ENCODE measurements around the gene FFAR4.

FFAR4 gene

DNA sequence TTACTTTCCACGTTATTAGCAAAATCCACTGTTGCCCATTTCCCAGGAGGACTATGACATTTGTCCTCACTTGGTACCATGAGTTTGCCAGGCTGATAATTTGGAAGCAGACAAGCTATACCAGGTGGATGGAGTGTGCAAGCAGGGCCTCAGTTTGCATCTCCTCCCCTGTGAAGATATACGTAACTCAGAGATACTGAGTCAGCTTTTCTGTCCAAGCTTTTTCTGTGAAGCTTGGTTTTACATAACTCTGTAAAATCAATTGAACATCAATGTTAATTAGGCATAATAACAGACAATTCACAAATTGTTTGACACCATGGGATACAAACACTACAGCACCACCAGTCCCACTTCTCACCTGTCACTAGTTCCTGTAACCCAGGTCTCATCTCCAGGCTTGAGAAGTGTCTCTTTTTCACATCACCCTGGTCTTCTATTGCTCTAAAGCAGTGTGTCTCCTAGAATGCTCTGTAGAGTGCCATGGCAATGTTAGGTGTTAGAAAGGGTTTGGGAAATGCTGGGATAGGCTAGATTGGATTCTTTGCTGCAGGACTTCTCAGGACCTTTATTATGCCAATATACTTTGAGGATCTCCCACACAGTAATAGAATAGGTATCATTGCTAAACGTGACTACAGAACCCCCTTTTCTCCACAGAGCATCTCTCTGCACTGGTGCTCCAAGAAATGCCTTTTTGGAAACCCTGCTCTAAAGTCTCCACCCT is 13.7 kb downstream of the FFAR4 start:
- DNase-seq = no peak
- WGBS (ENCODE audit: extremely low coverage, insufficient coverage, low lambda C conversion rate) = 100% methylated on average over 1 of the region's 3 CpGs
- no peaks in the 10 kb centered on the region for H3K79me2 ChIP-seq (ENCODE audit: control insufficient read depth, insufficient read depth, low read length)

DNA sequence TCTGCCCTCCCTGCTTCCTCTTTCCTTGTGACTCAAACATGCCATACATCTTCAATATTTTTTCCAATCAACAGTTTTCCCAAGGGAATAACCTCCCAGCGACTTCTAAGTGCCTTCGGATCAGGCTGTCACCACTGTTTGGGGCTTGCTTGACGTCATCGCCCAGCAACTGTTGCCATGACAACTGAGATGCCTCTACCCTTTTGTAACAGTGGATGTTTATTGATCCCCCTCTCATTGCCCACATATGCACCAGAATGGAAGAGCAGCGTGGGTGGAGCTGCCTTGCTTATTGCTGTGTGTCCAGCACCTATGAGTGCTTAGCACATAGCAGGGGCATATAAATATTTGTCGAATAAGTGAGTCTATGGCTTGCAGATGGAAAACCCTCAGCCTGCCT is 14.4 kb downstream of the FFAR4 start:
- no peak overlapping the region for H3K9ac ChIP-seq (ENCODE audit: low read length)
- peak; percentile 90 for DNase-seq
- H2BK120ac ChIP-seq (ENCODE audit: low read depth, low read length) = no peak overlapping the region
- no peaks in the 10 kb centered on the region for H3K79me2 ChIP-seq (ENCODE audit: control insufficient read depth, insufficient read depth, low read length)
- no peak overlapping the region for H2BK5ac ChIP-seq (ENCODE audit: low read length)
- no peaks in the 10 kb centered on the region for H3K4me1 ChIP-seq (ENCODE audit: control insufficient read depth, low read depth, low read length)
- no peak overlapping the region for H2AK5ac ChIP-seq (ENCODE audit: low read length)
- no peak overlapping the region for H3K27ac ChIP-seq (ENCODE audit: low read depth, low read length)
- no peak overlapping the region for H2BK15ac ChIP-seq (replicated peaks; ENCODE audit: low read depth)
- no peaks in the 10 kb centered on the region for H3K36me3 ChIP-seq (ENCODE audit: control insufficient read depth, insufficient read depth, low read length)
- no peak overlapping the region for H3K4ac ChIP-seq (ENCODE audit: low read depth, low read length)
- no peaks in the 10 kb centered on the region for H3K79me1 ChIP-seq (ENCODE audit: low read length)
- H3K4me3 ChIP-seq (ENCODE audit: low read length) = no peak overlapping the region
- H3K23ac ChIP-seq (ENCODE audit: low read length) = no peak overlapping the region
- H3K18ac ChIP-seq (ENCODE audit: low read length) = no peak overlapping the region
- H3K4me2 ChIP-seq (ENCODE audit: low read length) = no peak overlapping the region
- no peak overlapping the region for H4K8ac ChIP-seq (ENCODE audit: low read depth, low read length)
- no peak overlapping the region for H3K56ac ChIP-seq (ENCODE audit: low read length)
- no peaks in the 10 kb centered on the region for H3K27me3 ChIP-seq (ENCODE audit: insufficient read depth, low read length, poor library complexity)
- WGBS (ENCODE audit: extremely low coverage, insufficient coverage, low lambda C conversion rate) = no CpG with 5 or more reads among the region's 6 CpGs
- no peak overlapping the region for H4K5ac ChIP-seq (ENCODE audit: low read length)

More for the DNA sequence above, 13.7 kb downstream of the FFAR4 start:
- Histone ChIP-seq H3K4me1 (ENCODE audit: control insufficient read depth, low read depth, low read length) (no peaks in the 10 kb centered on the region), H3K4me3 (ENCODE audit: low read length) (no peak overlapping the region), H3K23ac (ENCODE audit: low read length) (no peak overlapping the region), H3K18ac (ENCODE audit: low read length) (no peak overlapping the region), H2BK120ac (ENCODE audit: low read depth, low read length) (no peak overlapping the region), H3K36me3 (ENCODE audit: control insufficient read depth, insufficient read depth, low read length) (no peaks in the 10 kb centered on the region), H2BK5ac (ENCODE audit: low read length) (no peak overlapping the region), H3K4me2 (ENCODE audit: low read length) (no peak overlapping the region), H2AK5ac (ENCODE audit: low read length) (no peak overlapping the region), H3K27ac (ENCODE audit: low read depth, low read length) (no peak overlapping the region), H3K56ac (ENCODE audit: low read length) (no peak overlapping the region), H4K5ac (ENCODE audit: low read length) (no peak overlapping the region), H2BK15ac (replicated peaks; ENCODE audit: low read depth) (no peak overlapping the region), H4K8ac (ENCODE audit: low read depth, low read length) (no peak overlapping the region), H3K9ac (ENCODE audit: low read length) (no peak overlapping the region), H3K4ac (ENCODE audit: low read depth, low read length) (no peak overlapping the region), H3K27me3 (ENCODE audit: insufficient read depth, low read length, poor library complexity) (no peaks in the 10 kb centered on the region), H3K79me1 (ENCODE audit: low read length) (no peaks in the 10 kb centered on the region)

DNA sequence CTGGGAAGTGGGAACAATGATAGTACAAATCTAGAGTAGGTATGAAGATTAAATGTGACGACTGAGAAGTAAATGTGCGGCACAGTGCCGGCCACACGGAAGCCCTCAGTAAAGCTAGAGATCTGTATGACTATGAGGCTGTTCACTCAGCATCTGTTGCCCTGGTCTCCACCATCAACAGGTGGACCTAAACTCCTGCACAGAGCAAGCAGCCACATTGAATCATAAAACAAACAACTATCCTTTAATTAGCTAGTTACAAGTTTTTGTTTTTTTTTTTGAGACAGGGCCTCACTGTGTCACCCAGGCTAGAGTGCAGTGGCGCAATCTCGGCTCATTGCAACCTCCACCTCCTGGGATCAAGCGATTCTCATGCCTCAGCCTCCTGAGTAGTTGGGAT is 18.0 kb downstream of the FFAR4 start:
- Histone ChIP-seq H3K56ac (ENCODE audit: low read length) (no peak overlapping the region), H3K79me1 (ENCODE audit: low read length) (no peaks in the 10 kb centered on the region), H2AK5ac (ENCODE audit: low read length) (no peak overlapping the region), H2BK5ac (ENCODE audit: low read length) (no peak overlapping the region), H3K36me3 (ENCODE audit: control insufficient read depth, insufficient read depth, low read length) (no peaks in the 10 kb centered on the region), H4K8ac (ENCODE audit: low read depth, low read length) (no peak overlapping the region), H3K79me2 (ENCODE audit: control insufficient read depth, insufficient read depth, low read length) (no peaks in the 10 kb centered on the region), H2BK120ac (ENCODE audit: low read depth, low read length) (no peak overlapping the region), H3K27ac (ENCODE audit: low read depth, low read length) (no peak overlapping the region), H3K4me3 (ENCODE audit: low read length) (no peak overlapping the region), H3K18ac (ENCODE audit: low read length) (no peak overlapping the region), H2BK15ac (replicated peaks; ENCODE audit: low read depth) (no peak overlapping the region), H4K5ac (ENCODE audit: low read length) (no peak overlapping the region), H3K4me1 (ENCODE audit: control insufficient read depth, low read depth, low read length) (no peaks in the 10 kb centered on the region), H3K4ac (ENCODE audit: low read depth, low read length) (no peak overlapping the region), H3K27me3 (ENCODE audit: insufficient read depth, low read length, poor library complexity) (no peaks in the 10 kb centered on the region), H3K4me2 (ENCODE audit: low read length) (no peak overlapping the region), H3K9ac (ENCODE audit: low read length) (no peak overlapping the region), H3K23ac (ENCODE audit: low read length) (no peak overlapping the region)
- no peak for DNase-seq
- no CpG with 5 or more reads among the region's 7 CpGs for WGBS (ENCODE audit: extremely low coverage, insufficient coverage, low lambda C conversion rate)

DNA sequence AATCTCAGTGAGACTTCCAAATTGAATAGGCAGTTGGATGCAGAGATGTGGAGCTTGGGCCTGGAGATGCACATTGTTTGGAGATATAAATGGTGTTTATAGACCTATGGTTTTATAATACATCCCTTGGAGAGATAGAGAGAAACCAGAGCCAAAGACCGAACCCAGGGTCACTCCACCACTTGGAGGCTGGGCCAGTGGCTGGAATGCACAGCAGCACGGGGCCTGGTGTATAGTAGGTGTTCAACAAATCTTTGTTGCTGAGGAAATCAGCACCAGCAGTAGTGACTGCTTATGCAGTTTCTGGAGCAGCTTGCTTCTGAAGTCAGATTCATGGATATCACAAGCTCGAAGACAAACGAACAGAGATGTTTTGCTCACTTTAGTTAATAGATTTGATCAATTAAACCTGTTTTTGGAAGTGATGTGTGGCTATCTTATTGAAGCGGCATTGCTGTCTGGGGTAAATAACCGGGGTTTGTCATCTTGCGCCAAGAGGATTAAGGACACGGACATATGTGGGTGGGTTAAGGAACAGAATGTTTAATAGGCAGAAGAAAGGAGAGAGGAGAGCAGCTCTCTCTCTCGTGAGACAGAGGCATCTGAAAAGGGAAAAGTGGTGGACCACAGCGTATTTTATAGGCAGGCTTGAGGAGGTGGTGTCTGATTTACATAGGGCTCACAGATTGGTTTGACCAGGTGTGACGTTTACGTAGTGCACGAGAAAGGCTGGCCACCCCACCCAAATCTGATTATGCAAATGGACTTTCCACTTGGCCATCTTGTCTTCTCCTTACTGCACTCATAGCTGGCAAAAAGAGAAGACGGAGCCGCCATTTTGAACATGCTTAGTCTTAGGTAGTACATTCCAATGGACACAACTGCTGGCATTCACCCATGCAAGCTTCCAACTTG is 23.4 kb downstream of the FFAR4 start:
- Histone ChIP-seq H3K18ac (ENCODE audit: low read length) (no peak overlapping the region), H3K9ac (ENCODE audit: low read length) (no peak overlapping the region), H2BK5ac (ENCODE audit: low read length) (no peak overlapping the region), H2AK5ac (ENCODE audit: low read length) (no peak overlapping the region), H2BK15ac (replicated peaks; ENCODE audit: low read depth) (no peak overlapping the region), H3K27ac (ENCODE audit: low read depth, low read length) (no peak overlapping the region), H3K79me2 (ENCODE audit: control insufficient read depth, insufficient read depth, low read length) (no peaks in the 10 kb centered on the region), H3K27me3 (ENCODE audit: insufficient read depth, low read length, poor library complexity) (no peaks in the 10 kb centered on the region), H3K4ac (ENCODE audit: low read depth, low read length) (no peak overlapping the region), H4K8ac (ENCODE audit: low read depth, low read length) (no peak overlapping the region), H3K4me3 (ENCODE audit: low read length) (no peak overlapping the region), H3K56ac (ENCODE audit: low read length) (no peak overlapping the region), H3K4me1 (ENCODE audit: control insufficient read depth, low read depth, low read length) (no peaks in the 10 kb centered on the region), H2BK120ac (ENCODE audit: low read depth, low read length) (no peak overlapping the region), H3K4me2 (ENCODE audit: low read length) (no peak overlapping the region), H4K5ac (ENCODE audit: low read length) (no peak overlapping the region), H3K23ac (ENCODE audit: low read length) (no peak overlapping the region), H3K79me1 (ENCODE audit: low read length) (no peaks in the 10 kb centered on the region), H3K36me3 (ENCODE audit: control insufficient read depth, insufficient read depth, low read length) (no peaks in the 10 kb centered on the region)
- no peak for DNase-seq
- no CpG with 5 or more reads among the region's 15 CpGs for WGBS (ENCODE audit: extremely low coverage, insufficient coverage, low lambda C conversion rate)

DNA sequence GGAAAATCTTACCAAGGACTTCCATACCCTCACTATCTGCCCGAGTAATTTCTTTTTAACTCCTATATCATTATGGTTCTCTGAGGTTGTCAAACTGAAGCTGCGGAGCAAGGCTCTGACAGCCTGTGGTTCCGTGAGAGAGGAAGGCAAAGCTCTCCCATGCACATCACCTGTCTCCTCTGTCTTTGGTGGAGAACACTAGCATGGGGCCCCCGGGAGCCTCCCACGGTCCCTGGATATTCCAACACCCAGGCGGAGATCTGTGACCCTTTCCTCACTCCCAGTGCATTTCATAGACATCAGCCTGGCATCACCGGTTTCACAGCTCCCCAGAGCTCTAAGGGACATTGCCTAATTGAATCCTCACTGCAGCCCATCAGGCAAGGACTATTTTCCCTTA is 24.2 kb downstream of the FFAR4 start:
- no peak overlapping the region for H3K4me3 ChIP-seq (ENCODE audit: low read length)
- no peak overlapping the region for H4K5ac ChIP-seq (ENCODE audit: low read length)
- no peaks in the 10 kb centered on the region for H3K36me3 ChIP-seq (ENCODE audit: control insufficient read depth, insufficient read depth, low read length)
- H3K9ac ChIP-seq (ENCODE audit: low read length) = no peak overlapping the region
- no peaks in the 10 kb centered on the region for H3K79me1 ChIP-seq (ENCODE audit: low read length)
- H3K18ac ChIP-seq (ENCODE audit: low read length) = no peak overlapping the region
- H3K23ac ChIP-seq (ENCODE audit: low read length) = no peak overlapping the region
- no peak overlapping the region for H2BK15ac ChIP-seq (replicated peaks; ENCODE audit: low read depth)
- DNase-seq = no peak
- no peaks in the 10 kb centered on the region for H3K27me3 ChIP-seq (ENCODE audit: insufficient read depth, low read length, poor library complexity)
- no peak overlapping the region for H3K4me2 ChIP-seq (ENCODE audit: low read length)
- H2BK5ac ChIP-seq (ENCODE audit: low read length) = no peak overlapping the region
- no peak overlapping the region for H2AK5ac ChIP-seq (ENCODE audit: low read length)
- no peaks in the 10 kb centered on the region for H3K4me1 ChIP-seq (ENCODE audit: control insufficient read depth, low read depth, low read length)
- no peak overlapping the region for H3K4ac ChIP-seq (ENCODE audit: low read depth, low read length)
- no peak overlapping the region for H3K27ac ChIP-seq (ENCODE audit: low read depth, low read length)
- no peak overlapping the region for H3K56ac ChIP-seq (ENCODE audit: low read length)
- H2BK120ac ChIP-seq (ENCODE audit: low read depth, low read length) = no peak overlapping the region
- no peaks in the 10 kb centered on the region for H3K79me2 ChIP-seq (ENCODE audit: control insufficient read depth, insufficient read depth, low read length)
- no peak overlapping the region for H4K8ac ChIP-seq (ENCODE audit: low read depth, low read length)
- no CpG with 5 or more reads among the region's 7 CpGs for WGBS (ENCODE audit: extremely low coverage, insufficient coverage, low lambda C conversion rate)
